ENCODE measurements around the gene RAB40C.

Gene RAB40C

DNA sequence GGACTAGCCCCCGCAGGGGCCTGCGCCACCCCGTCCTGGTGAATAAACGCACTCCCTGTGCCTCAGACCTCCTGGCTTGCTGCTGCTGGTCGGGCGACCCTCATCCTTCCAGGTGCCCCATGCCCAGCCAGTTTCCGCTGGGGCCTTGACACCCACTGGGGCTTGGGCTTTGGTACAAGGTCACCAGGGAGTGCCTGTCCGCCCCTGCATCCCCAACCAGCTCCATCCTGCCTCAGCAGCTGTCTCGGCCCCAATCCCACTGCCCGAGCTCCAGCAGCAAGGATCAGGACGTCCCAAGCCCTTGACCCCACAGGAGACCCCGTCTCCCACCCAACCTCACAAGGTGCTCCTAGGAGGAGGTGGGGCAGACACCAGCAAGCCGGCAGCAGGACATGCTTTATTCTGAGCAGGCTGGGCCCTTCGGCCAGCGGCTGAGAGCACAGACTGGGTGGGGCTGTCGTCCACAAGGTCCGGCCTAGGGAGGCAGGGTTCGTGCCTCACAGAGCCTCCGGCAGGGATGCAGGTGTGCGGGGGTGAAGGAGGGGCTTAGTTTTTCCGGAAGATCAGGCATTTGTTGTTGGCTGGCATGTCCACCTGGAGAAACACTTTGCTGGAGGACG, 44.3 kb downstream of the RAB40C start:
- no peak for DNase-seq

DNA sequence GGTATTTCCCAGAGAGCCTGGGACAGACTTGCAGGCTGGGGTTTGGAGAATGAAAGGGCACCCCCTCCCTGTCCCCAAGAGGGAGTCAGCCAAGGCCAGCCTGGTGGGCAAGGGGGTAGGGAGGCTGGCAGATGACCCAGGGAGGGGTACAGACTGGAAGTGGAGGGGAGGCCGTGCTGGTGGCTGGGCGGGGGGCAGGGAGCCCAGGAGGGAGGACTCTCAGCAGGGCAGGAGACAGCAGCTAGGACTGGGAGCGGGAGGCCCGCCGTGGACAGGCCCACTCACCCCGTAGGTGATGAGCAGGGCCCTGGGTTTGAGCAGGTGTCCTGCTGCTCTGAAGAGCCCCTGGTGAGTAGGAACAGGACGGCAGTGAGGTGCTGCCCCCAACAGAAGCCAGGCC, 45.1 kb downstream of the RAB40C start:
- no peak for DNase-seq

DNA sequence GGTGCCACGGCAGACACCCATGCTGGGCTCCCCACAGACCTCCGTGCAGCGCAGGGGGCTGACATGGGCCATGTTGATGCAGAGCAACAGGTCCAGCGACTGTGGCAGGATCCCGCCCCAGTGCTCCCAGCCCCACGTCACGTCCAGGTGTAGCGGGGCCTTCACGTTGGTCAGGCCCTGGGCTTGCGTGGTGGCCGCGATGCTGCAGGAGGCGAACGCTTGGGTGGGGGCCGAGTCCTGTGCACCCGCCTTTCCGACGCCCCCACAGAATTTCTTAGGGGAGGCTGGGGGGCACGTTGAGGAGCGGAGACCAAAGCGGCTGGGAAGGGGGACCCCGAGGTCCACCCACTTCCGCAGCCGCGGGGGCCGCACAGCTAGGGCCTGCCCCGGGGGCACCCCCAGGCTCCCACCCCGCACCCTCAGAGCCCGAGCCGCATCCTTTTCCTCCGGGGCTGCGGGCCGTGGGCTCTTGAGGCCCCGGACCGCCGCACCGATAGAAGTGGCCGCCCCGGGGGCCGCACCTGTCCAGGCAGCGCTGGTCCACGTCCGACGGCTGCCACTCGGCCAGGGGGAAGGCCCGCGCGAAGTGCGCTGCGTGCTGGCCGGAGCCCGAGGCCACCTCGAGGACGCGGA, 45.8 kb downstream of the RAB40C start:
- no peak for DNase-seq

DNA sequence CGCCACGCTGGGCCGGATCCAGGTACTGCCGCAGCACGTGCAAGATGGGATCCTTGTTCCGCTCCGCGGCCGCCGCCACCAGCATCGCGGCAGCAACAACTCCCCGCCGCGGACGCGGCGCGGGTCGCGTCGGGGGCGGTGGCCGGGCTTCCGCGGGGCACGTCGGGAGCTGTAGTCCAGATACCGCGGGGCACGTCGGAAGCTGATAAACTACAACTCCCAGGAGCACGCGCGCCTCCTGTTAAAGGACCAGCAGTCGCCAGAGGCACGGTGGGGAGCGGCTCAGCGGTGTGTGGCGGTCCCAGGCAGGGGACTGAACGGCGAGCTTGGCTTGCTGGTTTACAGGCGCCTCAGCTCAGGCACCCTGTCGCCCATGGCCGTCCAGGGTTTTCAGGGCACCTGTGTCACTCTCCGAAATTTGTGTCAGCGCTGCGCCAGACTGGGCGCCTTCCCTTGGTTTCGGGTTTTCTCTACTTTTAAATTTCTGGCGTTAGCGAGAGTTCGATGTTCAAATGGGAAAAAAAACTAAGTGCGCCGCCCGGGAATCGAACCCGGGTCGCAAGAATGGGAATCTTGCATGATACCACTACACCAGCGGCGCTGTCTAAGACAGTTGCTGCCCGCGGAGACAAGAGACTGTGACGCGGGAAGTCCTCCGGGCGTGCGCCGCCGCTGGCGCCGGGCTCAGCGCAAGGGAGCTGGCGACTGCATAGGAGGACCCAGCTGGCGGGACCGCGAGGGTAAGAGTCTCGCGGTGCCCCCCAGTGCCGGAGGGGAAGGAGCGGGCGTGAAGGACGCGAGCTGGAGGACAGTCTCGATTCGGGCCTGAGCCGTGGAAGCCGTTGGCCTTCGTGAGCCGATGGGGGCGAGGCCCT, 46.6 kb downstream of the RAB40C start, which contains the start of gene METTL26:
Gene METTL26 (minus strand): TSS at position 100 of the 875 bp plus-strand sequence. CDS start 15 bp downstream, at position 85.
- DNase-seq: peak; percentile 85

DNA sequence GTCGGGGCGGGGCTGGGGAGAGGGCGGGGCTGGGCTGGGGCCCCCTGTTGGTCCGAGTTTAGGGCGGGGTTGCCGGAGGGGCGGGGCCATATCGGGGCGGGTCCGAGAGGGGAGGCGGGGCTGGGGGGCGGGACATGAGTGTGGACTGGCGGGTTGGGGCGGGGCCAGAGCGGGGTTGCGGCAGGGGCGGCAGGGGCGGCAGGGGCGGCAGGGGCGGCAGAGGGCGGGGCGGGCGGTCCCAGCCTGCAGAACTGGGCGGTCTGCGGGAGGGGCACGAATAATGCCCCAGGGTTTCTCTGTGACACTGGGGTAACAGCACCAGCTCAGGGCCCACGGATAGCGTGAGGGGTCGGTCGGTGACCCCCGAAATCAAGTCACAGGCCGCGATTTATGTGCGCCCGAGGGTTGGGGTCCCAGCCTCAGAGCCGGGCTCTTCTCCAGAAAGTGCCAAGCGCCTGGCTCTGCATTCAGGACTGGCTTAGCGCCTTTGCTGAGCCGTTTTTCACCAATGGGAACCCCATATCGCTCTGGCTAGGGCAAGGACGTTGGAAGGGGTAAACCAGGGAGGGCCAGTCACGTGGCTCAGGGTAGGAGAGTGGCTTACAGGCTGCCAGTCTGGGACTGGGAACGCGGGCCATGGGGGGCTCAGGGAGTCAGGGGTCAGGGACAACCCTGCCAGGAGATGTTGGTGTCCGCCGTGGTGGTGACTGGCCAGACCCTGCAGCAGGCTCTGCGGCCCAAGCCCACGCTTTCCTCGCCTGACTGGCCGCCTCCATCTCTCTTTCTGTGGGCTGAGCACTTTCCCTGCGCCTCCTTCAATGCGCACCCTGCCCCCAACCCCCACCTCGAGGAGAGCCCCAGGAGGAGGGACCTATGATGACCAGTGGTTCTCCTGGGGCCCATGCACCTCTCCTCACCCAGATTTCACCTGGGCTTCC, 47.5 kb downstream of the RAB40C start:
- DNase-seq: peak; percentile 85

DNA sequence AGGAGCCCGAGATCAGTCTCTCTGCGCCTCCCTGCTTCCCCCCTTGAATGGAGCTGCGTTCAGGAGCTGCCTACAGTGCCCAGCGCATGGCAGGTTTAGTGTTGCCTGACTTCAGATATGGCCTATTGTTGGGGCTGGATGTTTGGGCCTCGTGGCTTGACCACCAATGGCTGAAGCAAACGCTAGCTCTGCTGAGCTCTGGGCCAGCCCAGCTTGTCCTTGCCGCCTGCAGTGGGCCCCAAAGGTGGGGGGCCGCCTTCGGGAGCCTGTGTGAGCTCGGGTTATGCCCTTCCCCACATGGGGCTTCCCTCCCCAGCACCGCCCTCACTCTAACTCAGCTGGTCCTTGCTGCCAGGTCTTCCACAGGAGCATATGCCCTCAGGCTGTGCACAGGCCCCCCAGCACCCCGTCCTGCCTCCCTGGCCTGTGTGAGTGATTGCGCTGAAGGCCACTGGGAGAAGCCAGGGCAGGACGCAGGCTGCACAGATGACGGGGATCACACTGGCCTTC, 48.2 kb downstream of the RAB40C start:
- DNase-seq: no peak

DNA sequence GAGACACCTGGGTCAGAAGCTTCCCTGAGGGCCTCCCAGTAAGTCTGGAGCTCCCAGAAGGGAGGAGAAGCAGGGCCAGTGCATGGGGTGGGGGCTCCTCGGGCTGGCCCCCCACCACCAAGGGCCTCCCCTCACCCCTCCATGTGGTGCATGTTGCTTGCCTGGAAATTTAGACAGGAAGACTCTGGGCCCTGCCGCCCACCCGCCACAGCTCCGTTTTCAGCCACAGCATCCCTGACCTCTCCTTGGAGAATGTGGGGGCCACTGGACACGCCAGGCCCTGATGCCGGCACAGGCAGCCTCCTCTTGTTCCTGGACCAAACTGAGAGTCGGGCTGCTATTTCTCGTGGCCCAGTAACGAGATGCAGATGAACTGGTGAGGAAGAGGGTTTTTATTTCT, 49.0 kb downstream of the RAB40C start:
- no peak for DNase-seq

DNA sequence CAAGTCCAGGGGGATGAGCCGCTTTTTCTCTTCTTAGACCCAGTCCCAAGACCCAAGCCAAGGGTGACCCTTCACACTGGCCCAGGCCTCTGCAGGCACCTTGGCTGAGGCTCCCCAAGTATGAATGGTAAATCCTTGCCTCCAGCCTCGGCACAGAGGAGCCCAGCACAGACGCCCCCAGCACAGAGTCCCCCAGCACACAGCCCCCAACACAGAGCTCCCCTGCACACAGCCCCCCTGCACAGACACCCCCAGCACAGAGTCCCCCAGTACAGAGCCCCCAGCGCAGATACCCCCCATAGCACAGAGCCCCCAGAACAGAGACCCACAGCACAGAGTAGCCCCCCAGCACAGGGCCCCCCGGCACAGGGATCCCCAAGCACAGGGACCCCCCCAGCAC, 50.7 kb downstream of the RAB40C start:
- DNase-seq: no peak

DNA sequence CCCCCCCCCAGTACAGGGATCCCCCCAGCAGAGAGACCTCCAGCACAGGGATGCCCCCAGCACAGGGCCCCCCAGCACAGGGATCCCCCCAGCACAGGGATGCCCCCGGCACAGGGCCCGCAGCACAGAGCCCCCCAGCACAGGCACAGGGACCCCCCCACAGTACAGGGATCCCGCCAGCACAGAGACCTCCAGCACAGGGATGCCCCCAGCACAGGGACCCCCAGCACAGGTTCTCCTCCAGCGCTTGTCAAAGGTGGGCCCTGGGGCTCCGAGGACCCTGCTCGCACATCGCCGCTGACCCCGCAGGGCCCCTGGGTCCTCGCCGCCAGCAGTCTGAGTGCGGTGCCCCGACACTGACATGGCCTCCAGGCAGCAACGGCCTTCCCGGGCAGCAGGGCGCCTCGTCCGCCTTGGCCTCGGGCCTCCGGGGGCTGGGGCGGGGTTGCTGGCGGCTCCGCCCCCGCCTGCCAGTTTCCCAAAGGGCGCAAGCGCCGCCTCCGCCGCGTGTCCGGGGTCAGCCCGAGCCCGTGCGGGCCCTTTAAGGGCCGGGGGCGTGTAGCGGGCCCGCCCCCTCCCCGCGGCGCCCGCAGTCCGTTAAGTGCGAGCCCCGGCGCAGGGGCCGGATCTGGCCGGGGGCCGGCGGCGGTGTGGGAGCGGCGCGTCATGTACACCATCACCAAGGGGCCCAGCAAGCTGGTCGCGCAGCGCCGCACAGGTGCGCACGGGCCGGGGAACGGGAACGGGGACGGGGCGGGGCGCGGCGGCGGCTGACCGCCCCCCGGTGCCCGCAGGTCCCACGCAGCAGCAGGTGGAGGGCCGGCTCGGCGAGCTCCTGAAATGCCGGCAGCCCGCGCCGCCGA, 51.7 kb downstream of the RAB40C start, which contains the start of gene MCRIP2:
Gene MCRIP2 (plus strand): TSS at position 503 of the 863 bp plus-strand sequence. CDS start 164 bp downstream, at position 667.
- no peak for DNase-seq

DNA sequence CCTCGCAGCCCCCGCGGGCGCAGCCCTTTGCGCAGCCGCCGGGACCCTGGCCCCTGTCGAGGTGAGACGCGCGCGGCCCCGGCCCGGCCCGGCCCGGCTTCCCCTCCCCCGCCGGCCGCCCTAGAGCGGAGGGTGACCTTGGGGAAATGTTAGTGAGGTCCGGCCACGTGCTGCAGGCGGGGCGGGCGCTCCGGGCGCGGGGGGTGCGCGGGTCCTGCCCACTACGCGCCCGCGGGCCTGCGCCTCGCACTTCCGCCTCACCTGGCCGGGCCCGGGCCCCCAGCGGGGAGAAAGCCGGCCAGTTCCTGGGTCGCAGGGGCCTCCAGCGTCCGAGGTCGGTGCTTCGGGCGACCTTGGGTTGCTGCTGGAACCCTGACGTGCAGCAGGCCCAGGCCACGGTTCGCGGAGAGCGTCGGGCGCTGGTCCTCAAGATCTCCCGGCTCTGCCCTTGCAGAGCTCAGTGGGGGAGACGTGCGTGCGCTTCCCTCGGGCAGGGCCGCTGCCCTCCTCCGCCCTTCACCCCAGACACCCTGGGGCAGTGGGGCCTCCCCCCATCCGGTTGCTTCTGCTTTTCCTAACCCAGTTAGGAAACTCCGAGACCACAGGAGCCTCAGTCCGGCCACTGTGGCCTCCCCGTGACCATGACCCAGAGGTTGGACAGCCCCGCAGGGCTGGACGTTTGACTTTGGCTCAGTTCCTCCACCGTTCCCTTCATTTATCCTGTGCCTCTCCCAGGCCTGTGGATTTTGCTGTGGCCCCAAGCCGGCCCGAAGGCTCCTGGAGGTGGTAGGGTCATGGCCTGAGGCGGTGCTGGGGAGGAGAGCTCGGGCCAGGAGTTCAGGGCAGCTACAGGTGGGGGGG, 52.6 kb downstream of the RAB40C start:
- DNase-seq: no peak

DNA sequence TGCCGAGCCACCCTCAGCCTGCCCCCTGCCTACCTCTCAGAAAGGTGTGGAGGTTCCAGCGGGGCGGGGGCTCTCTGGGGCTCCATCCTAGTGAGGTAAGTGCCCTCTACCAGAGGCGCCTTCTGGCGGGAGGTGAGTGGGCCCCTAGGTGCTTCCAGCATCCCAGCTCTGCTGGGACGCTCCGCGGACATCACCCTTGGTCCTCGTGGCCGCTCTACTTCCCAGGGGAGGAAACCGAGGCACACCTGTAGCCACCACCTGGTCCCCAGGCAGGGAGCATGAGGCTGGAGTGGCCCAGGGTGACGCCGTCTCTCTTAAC, 53.1 kb downstream of the RAB40C start:
- DNase-seq: no peak

DNA sequence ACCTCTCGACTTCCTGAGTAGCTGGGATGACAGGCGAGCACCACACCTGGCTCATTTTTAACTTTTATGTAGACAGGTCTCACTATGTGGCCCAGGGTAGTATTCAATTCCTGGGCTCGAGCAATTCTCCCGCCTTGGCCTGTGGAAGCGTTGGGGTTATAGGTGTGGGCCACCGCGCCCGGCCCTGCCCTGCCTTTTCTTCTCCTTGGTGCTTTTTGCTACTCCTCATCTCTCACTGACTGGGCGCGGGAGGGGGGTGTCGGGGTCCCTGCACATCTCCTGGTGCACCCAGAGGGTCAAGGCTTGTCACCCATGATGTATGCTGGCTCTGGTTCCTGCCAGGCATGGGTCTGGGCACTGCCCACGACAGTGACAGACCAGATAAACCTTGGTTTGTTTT, 54.7 kb downstream of the RAB40C start:
- DNase-seq: no peak

DNA sequence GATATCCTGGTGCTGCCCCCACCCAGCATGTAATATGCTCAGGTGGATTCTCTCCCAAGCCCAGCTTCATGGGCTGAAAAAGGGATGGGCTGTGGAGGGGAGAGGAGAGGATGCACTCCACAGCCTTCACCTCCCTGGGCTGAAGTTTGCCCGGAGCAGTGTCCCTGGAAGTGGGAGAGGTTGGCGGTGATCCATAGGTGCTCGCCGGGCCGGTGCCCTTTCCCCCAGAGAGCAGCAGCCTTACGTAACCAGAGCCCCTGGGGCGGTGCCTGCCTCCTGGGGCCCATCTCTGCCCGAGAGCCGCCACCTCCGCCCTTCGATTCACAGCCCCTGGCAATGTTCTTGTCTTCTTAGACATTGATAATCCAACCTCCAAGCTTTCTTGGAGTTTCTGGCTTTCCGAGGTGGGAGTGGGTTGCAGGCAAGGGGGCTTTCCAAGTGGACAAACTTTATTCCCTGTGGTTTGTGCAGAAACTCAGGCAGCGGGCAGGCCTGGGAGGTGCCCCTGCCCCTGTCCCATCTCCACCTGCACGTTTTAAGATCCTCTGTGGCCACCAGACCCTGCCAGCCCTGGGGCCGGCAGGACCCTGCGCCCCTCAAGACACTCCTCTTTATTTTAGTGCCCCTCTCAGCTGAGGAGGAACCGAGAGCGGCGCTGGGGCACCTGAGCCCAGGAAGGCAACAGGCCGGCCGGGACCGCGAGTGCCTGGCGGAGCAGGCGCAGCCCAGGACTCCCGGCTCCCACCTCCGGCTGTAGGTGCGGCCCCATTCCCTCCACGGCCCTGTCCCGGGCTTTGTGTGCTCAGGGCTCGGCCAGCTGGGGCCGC, 56.2 kb downstream of the RAB40C start:
- no peak for DNase-seq

DNA sequence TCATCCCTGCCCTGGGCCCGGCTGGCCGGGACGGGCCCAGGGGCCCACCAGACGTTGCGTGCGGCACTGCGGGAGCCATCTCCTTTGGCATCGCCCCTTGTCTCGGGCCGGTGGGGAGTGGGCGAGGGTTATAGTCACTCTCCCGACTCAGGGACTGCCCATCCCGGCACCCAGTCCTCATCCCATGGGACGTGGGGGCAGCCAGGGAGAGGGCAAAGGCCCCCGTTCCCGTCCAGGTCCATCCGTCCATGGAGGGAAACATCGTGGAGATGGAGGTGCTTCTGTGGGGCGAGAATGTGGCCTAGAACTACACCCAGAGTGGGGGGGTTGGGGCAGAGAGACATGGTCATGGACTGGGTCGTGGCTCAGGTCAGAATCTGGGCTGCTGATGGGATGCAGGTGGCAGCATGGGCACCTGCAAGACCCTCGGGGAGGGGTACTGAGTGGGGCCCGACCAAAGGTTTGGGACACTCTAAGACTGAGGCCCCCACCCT, 56.9 kb downstream of the RAB40C start:
- DNase-seq: no peak

DNA sequence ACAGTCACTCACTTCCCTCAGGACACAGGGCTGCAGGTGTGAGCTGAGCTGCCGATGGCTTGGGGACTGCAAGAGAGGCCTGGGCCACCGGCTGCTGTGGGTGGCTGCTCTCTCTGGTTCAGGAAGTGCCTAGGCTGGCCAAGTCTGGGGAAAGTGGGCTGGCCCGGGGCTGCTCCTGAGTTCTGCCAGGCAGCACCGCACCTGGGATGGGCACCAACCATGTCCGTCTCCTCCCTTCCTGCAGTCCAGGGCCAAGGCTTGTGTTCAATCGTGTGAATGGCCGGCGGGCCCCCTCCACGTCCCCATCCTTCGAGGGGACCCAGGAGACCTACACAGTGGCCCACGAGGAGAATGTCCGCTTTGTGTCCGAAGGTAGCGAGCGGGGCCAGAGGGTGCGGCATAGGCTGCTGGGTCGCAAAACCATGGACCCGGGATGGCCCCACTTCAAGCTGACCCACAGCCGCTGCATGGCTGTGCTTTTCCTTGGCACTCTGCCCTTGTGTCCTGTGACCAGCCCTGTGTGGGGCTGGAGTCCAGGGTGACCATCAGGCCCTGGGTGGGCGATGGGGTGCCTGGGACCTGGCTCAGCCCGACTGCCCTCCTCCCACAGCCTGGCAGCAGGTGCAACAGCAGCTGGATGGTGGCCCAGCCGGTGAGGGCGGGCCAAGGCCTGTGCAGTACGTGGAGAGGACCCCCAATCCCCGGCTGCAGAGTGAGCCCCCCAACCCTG, 57.5 kb downstream of the RAB40C start:
- no peak for DNase-seq

DNA sequence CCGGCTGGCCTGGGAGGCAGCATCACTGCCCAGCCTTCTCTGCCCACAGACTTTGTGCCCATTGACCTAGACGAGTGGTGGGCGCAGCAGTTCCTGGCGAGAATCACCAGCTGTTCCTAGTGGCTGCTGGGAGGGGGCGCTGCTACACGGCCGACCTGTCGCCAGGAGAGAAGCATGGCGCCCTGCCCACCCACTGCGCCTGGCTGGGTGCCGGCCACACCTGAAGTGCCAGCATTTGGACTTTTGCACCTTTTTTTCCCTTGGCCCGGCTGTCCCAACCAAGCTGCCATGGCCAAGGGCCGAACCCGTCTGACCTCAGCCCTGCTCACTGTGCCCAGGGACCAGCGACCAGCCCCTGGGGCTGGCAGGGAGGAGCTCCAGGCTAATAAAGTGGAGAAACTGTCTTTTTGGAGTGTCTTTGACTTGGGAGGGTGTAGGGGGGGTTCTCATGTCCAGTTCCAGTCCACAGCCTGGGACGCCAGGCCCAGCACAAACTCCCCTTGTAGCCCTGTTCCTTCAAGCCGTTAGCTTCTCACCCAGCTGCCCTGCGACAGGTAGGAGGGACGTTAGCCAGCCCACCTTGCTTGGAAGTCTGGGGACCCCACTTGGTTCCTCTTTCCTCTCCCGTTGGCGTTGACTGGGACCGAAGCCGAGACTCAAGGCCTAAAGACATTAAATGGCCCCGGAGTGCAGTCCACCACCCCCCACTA, 58.4 kb downstream of the RAB40C start:
- DNase-seq: no peak

DNA sequence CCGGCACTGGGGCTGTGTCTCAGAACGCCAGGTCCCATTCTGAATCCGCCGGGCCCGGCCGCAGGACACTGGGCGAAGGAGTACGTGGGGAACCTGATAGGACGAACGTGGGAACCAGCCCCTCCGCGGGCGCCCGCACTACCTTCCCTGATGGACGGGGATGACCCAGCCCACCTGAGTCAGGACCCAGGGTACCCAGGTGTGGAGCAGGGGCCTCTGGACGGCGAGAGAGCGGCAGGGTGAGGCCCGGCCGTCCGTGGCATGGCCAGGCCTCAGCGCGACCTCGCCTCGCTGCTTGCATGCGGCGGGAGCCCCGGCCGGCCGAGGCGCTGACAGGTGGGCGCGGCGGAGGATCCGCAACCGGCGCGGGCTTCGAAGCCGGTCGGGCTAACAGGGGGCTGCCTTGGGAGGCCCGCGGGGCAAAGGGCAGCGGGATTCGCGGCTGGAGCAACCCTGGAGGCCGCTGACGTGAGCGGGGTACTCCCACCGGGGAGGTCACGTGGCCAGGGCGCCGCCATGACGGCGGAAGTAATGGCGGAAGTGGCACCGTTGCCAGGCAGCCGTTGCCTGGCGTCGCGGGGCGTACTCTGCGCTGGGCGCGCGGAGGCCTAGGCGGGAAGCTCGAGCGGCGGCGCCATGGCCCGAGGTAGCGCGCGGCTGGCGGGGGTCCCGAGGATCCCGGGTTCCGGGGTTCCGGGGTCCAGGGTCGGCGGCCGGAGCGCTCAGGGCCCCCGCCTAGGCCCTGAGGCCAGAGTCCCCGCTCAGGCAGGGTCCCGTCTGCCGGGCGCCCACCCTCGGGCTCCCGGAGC, 59.1 kb downstream of the RAB40C start, which contains the start of gene WDR90:
Gene WDR90 (plus strand): TSS at position 585 of the 809 bp plus-strand sequence. CDS start 52 bp downstream, at position 637.
- DNase-seq: peak; percentile 55
